HepG2 (cell line): Measurements from ENCODE around the gene MC1R. TPM values are rescaled to one million over a fixed set of nuclear protein-coding genes. Genes with fewer than 3 reads are reported as not detected.

ENCODE experiments used
- ADNP ChIP-seq: sonication (generic); formaldehyde crosslinking; IDR thresholded peaks from 2 replicates; pipeline ENCODE4 v1.4.0; 2020; ENCODE audit warnings: missing genetic modification reagents
- AFF4 ChIP-seq: sonication (generic); formaldehyde crosslinking; IDR thresholded peaks from 2 replicates; pipeline ENCODE4 v1.4.0; 2020; ENCODE audit warnings: missing genetic modification reagents
- AHR ChIP-seq: IDR thresholded peaks from 2 replicates; pipeline ENCODE4 v1.6.1; 2018; ENCODE audit warnings: missing genetic modification reagents, missing compliant biosample characterization
- ELF3 ChIP-seq: IDR thresholded peaks from 2 replicates; pipeline ENCODE4 v1.6.1; 2016; ENCODE audit warnings: missing genetic modification reagents, missing compliant biosample characterization
- HDAC1 ChIP-seq: sonication (generic); formaldehyde crosslinking; IDR thresholded peaks from 2 replicates; pipeline ENCODE4 v1.5.1; 2020; ENCODE audit warnings: mild to moderate bottlenecking, missing genetic modification reagents
- HHEX ChIP-seq: IDR thresholded peaks from 2 replicates; pipeline ENCODE4 v1.6.1; 2016; ENCODE audit warnings: control low read depth
- IRF2 ChIP-seq: IDR thresholded peaks from 2 replicates; pipeline ENCODE4 v1.6.1; 2018; ENCODE audit warnings: missing genetic modification reagents, missing compliant biosample characterization
- MAFF ChIP-seq: IDR thresholded peaks from 2 replicates; pipeline ENCODE4 v1.6.1; 2011; ENCODE audit warnings: low read depth, low read length, improper control_type of control experiment
- PAXIP1 ChIP-seq: sonication (generic); formaldehyde crosslinking; conservative IDR thresholded peaks from 2 replicates; pipeline ENCODE4 v1.4.0; 2020; ENCODE audit warnings: mild to moderate bottlenecking, missing genetic modification reagents, moderate library complexity
- SRF ChIP-seq: IDR thresholded peaks from 2 replicates; pipeline ENCODE4 v1.6.1; 2011; ENCODE audit warnings: mild to moderate bottlenecking, low read depth, low read length, moderate library complexity
- ZNF329 ChIP-seq: sonication (generic); formaldehyde crosslinking; IDR thresholded peaks from 2 replicates; pipeline ENCODE4 v1.9.0; 2021; ENCODE audit warnings: low read depth, mild to moderate bottlenecking, missing genetic modification reagents
- ZNF598 ChIP-seq: sonication (generic); formaldehyde crosslinking; IDR thresholded peaks from 2 replicates; pipeline ENCODE4 v1.5.1; 2020; ENCODE audit warnings: mild to moderate bottlenecking, missing genetic modification reagents, borderline replicate concordance
- ZNF75D ChIP-seq: sonication (generic); formaldehyde crosslinking; IDR thresholded peaks from 2 replicates; pipeline ENCODE4 v1.8.1; 2023; ENCODE audit warnings: missing genetic modification reagents, mild to moderate bottlenecking, borderline replicate concordance
- ZNF775 ChIP-seq: sonication (generic); formaldehyde crosslinking; IDR thresholded peaks from 2 replicates; pipeline ENCODE4 v1.4.0; 2020; ENCODE audit warnings: missing genetic modification reagents, mild to moderate bottlenecking, moderate library complexity, borderline replicate concordance
- ZNF891 ChIP-seq: sonication (generic); formaldehyde crosslinking; IDR thresholded peaks from 2 replicates; pipeline ENCODE4 v1.5.0; 2020; ENCODE audit warnings: mild to moderate bottlenecking, missing genetic modification reagents
- polyA plus RNA-seq, 8 experiments: library from polyadenylated mRNA; depleted of rRNA in 3 of 8; stranded (reverse) in 7 of 8; unstranded in 1 of 8; fragments of >200 nt; fragmentation: Illumina TruSeq in 4 of 8; extraction: Trizol in 4 of 8; gene quantifications; 2 replicates each; pipeline versions ENCODE4 v1.2.1 to v1.2.3, GENCODE V29; 2011 to 2016; ENCODE audit warnings: low read depth in 4 of 8, missing spikeins in 1 of 8, mixed read lengths in 1 of 8; ENCODE audit not compliant: insufficient read depth in 1 of 8
- total RNA-seq, 5 experiments: library from RNA; depleted of rRNA; stranded (reverse); fragments of >200 nt; fragmentation: Illumina TruSeq; extraction: Trizol; gene quantifications; 2 replicates each; pipeline ENCODE4 v1.2.3, GENCODE V29; 2016; ENCODE audit warnings: low read depth in 1 of 5
- TF ChIP-seq, protein P1 (sequence below): sonication (generic); IDR thresholded peaks from 2 replicates; pipeline ENCODE4 v1.6.1; 2016; ENCODE audit warnings: low read depth, borderline replicate concordance
- TF ChIP-seq, protein P2 (sequence below): sonication (generic); formaldehyde crosslinking; IDR thresholded peaks from 2 replicates; pipeline ENCODE4 v1.5.0; 2020; ENCODE audit warnings: mild to moderate bottlenecking, missing genetic modification reagents, borderline replicate concordance

The MC1R gene
- total and polyA plus RNA-seq, 2 of the 13 experiments (the other 11 are each of a cell fraction or from before 2014, with no cell fraction given), result 9.1 to 14.8 TPM

DNA sequence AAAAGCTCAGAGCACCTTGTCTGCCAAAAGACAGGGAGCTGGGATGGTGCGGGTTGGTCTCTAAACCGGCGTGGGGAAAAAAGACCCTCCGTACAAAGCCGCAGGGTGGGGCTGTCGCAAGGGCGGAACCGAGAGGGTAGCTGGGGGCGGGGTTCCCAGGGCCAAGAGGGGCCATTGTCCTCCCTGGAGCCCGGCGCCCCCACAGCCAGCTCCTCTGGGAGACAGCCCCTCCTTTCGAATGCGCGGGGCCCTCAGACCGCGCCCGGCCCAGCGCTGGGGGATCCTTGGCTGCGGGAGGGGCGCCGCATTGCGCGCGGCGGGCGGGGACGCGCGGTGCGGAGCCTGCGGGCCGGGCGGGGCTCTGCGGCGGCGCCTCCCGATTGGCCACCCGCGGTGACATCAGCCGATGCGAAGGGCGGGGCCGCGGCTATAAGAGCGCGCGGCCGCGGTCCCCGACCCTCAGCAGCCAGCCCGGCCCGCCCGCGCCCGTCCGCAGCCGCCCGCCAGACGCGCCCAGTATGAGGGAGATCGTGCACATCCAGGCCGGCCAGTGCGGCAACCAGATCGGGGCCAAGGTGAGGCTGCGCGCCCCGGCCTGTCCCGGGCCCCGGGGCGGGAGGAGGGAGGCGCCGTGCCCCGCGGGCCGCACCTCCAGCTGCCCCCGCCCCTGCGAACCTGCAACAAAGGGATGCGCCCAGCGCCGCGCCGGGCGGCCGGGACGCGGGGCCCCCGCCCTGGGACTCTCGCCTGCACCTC, 4.4 kb downstream of the MC1R start, which contains the start of gene TUBB3 (continued):
- TF ChIP-seq ADNP (CRISPR knock-in tag), result no peak
- TF ChIP-seq ELF3 (CRISPR knock-in tag), result peak; percentile 40; the same call in 1 of the 2 replicates
- no peak for TF ChIP-seq ZNF75D (CRISPR knock-in tag)
- TF ChIP-seq ZNF891 (CRISPR knock-in tag), result peak; percentile 59; the same call in 1 of the 2 replicates
- TF ChIP-seq ZNF329 (CRISPR knock-in tag), result peak; percentile 93; the same call in 1 of the 2 replicates
- 0 out of 2 replicates have a peak, but pooled peaks have one; percentile 4 for TF ChIP-seq HHEX
- TF ChIP-seq SRF, result no peak
- no peak for TF ChIP-seq MAFF
- TF ChIP-seq, protein P1, sequence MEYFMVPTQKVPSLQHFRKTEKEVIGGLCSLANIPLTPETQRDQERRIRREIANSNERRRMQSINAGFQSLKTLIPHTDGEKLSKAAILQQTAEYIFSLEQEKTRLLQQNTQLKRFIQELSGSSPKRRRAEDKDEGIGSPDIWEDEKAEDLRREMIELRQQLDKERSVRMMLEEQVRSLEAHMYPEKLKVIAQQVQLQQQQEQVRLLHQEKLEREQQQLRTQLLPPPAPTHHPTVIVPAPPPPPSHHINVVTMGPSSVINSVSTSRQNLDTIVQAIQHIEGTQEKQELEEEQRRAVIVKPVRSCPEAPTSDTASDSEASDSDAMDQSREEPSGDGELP, result no peak
- TF ChIP-seq HDAC1 (CRISPR knock-in tag), result peak; percentile 75
- TF ChIP-seq ZNF775, result no peak
- TF ChIP-seq, protein P2, sequence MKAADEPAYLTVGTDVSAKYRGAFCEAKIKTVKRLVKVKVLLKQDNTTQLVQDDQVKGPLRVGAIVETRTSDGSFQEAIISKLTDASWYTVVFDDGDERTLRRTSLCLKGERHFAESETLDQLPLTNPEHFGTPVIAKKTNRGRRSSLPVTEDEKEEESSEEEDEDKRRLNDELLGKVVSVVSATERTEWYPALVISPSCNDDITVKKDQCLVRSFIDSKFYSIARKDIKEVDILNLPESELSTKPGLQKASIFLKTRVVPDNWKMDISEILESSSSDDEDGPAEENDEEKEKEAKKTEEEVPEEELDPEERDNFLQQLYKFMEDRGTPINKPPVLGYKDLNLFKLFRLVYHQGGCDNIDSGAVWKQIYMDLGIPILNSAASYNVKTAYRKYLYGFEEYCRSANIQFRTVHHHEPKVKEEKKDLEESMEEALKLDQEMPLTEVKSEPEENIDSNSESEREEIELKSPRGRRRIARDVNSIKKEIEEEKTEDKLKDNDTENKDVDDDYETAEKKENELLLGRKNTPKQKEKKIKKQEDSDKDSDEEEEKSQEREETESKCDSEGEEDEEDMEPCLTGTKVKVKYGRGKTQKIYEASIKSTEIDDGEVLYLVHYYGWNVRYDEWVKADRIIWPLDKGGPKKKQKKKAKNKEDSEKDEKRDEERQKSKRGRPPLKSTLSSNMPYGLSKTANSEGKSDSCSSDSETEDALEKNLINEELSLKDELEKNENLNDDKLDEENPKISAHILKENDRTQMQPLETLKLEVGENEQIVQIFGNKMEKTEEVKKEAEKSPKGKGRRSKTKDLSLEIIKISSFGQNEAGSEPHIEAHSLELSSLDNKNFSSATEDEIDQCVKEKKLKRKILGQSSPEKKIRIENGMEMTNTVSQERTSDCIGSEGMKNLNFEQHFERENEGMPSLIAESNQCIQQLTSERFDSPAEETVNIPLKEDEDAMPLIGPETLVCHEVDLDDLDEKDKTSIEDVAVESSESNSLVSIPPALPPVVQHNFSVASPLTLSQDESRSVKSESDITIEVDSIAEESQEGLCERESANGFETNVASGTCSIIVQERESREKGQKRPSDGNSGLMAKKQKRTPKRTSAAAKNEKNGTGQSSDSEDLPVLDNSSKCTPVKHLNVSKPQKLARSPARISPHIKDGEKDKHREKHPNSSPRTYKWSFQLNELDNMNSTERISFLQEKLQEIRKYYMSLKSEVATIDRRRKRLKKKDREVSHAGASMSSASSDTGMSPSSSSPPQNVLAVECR, result peak; percentile 20; the same call in 1 of the 2 replicates
- TF ChIP-seq AFF4 (CRISPR knock-in tag), result peak; percentile 12; the same call in 1 of the 2 replicates
- TF ChIP-seq PAXIP1, result no peak
- TF ChIP-seq ZNF598 (CRISPR knock-in tag), result peak; percentile 68; the same call in 1 of the 2 replicates
- peak; percentile 60 for TF ChIP-seq IRF2 (CRISPR knock-in tag)
- peak; percentile 50 for TF ChIP-seq AHR
